Ureter (tissue), 1 donor: ENCODE results near the gene SMAD3. TPM values are rescaled to one million over a fixed set of nuclear protein-coding genes. Genes with fewer than 3 reads are reported as not detected.

Source experiments
- DNase-seq: peaks from one replicate; pipeline ENCODE4 v3.0.0-alpha.2; 2020; ENCODE audit warnings: low spot score
- total RNA-seq: library from RNA; stranded (reverse); gene quantifications from one replicate; pipeline ENCODE4 v1.2.4, GENCODE V29; 2023
- donor health status: DM: yes; HTN: yes; CAD: no.

The SMAD3 gene
- total RNA-seq, 1 donor from 2014 or later = 124 TPM

DNA sequence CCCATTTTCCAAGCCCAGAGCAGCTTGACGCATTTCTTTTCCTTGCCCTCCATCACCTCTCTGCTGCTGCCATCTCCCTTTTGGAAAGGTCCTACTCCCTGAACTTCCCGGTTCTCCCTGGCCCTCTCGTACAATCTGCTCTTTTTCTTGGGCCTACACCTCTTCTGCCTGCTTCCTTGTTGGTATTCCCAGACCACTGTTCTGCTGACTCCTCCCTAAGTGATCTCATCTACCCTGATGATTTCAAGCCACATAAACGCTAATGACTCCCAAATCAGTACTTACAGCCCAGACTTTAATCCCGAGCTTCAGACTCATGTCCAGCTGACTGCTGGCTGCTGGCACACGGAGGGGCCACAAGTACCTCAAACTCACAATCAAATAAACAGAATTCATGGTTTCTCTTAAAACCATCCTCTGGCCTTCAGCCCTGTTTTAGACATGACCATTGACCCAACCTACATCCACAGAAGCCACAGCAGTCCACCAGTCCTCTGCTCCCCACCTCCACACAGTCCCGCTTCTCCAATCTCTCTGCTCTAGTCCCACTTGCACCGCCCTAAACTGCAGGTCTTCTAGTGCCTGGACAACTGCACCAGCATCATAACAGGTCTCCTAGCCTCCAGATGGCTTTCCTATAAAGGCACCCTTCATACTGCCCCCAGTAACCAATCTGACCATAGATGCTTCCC, 131.4 kb downstream of the SMAD3 start:
- DNase-seq = no peak

DNA sequence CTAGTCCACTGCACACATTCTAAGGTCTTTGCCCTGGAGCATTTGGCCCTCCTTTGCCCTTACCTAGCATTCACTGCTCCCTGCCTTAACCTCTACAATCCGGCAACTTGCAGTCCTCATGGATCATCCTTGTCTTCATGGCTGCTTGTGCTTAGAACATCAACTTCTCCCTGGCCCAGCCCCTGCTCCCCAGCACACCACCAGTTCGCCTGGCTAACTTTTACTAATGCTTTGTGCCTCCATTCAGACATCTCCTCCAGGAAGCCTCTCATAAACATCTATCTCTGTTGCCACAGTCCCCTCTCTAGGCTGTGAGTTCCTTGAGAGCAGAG, 131.9 kb downstream of the SMAD3 start:
- DNase-seq = no peak

- DNase-seq = no peak
Measured at GRCh38 chr15:67198157-67198754, 132.9 kb downstream of the SMAD3 start.

DNA sequence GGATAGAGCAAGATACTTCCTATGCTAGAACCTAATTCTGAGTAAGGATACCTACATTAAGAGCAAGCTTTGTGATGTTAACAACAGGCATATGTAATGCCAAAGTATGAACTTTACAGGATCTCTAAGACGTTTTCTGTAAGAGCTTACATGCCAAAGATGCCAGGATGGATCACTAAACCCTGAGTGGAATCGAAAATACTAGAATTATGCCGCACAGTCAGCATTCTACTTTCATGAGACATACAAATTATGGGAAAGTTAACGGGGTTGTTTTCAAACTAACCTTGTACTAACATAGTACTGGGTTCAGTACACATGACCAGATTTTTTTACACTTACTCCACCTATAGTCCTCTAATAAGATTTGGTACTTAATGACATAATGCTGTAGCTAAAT, 134.0 kb downstream of the SMAD3 start:
- DNase-seq = no peak

- DNase-seq = no peak
Measured at GRCh38 chr15:67199881-67200763, 134.7 kb downstream of the SMAD3 start.

DNA sequence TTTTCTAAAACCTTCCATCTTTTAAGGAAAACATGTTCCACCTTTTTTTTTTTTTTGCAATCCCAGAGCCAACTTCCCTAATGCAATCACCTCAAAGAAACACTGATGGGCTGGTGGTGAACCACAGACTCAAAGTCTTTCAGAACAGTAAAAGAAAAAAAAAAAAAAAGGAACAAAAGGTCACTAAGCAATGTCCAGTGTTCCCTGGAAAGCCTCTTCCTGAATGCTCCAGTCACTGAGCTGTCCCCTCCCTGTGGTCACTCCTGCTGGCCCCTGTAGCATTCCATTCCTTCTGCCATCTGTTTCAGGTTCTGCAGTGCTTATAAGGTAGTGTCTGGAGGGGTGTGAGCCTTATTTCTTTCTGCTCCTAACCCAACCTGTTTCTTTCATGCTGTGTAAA, 135.7 kb downstream of the SMAD3 start:
- no peak for DNase-seq

GRCh38 chr15:67202091-67202490, 136.7 kb downstream of the SMAD3 start:
- DNase-seq = no peak

DNA sequence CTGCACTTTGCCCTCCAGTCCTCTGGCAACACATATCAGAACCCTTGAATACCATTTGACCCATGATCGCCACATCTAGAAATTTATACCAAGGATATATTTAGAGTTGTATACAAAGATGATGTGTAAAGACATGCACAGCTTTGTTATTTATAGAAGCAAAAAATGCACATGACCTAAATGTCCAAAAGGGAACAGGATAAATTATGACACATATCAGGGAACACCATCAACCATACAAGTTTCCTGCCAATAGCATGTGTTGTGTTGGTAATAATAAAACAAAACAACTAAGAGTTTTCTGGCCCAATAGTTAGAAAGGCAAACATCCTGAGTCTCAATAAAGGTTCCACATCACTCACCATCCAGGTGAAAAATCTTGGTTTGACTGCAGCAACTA, 137.6 kb downstream of the SMAD3 start:
- no peak for DNase-seq

DNA sequence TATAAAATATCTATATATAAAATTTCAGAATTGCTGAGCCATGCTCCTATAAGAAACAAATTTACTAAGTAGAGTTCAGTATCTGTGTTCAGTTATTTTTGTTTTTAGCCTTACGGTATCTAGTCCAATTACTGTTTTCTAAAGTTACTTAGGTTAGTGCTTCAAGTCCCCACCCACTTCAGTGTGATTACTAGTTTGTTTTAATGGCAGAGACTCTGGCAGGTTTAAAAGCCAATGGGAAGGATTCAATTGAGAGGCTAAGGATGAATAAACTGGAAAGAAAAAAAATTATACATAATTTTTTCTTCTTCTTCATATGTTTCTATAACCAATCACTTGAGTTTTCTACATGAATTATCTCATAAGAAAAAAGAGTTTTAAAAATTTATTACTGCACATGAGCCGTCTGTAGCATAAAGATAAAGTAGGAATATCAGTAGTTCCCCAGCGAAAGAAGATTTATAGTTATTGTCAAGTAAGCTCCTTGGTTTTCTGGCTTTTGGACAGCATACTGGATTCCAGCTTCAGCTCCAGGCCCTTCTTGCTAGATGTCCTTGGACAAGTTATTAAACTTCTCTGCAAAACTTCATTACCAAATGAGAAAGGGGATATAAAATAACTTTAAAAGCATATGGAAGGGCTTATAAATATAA, 142.3 kb downstream of the SMAD3 start:
- no peak for DNase-seq

GRCh38 chr15:67208396-67208795, 143.0 kb downstream of the SMAD3 start:
- DNase-seq = no peak

GRCh38 chr15:67210555-67211168, 145.3 kb downstream of the SMAD3 start:
- no peak for DNase-seq

DNA sequence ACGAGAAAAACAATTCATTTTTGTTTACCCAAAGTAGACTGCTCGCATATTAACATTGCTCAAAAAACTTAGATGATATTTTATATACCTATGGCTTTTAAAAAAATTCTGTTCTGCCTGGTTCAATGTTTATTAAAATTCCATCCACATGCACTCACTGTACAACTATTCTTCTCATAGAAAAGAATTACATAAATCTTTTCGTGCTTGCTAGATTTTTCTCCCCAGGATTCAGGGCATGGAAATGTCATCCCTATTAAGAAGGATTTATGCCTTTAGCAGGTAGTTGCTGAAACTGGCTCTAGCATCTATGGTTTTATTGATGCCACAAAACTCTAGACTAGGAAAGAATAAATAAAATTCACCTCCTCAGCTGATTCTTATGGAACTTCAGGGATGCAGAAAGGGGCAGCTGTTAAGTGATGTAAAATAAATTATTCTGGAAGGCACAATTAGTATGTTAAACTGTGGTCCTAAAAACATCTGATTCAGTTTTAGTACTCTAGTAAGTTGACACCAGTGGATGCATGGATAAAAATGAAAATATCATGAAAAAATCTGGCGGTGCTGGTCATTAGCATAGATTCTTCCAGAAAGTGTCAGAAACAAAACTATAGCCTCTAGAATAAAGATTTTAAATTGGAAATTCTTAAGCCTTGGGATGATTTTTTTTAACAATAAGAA, 147.4 kb downstream of the SMAD3 start:
- DNase-seq = no peak

- DNase-seq = no peak
Measured at GRCh38 chr15:67215102-67215501, 149.7 kb downstream of the SMAD3 start.

- DNase-seq = no peak
Measured at GRCh38 chr15:67216859-67217258, 151.5 kb downstream of the SMAD3 start.

DNA sequence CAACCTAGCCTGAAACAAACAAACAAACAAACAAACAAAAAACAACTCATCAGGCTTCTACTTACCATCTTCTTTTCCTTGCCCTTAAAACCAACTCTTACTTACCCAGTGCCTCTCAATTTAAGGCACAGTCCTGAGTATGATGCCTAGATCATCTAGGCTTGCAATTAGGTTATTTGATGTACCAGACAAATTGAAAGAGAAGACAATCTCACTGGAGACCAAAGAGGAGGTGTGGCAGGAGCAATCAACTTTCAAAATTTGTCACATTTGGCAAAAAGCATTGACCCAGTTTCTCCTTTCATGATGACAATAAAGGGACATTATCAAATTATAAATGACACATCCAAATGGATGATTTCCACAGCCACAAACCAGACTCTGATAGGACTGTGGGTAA, 153.0 kb downstream of the SMAD3 start:
- no peak for DNase-seq

GRCh38 chr15:67219288-67219687, 153.9 kb downstream of the SMAD3 start:
- no peak for DNase-seq

- no peak for DNase-seq
Measured at GRCh38 chr15:67224889-67225288, 159.5 kb downstream of the SMAD3 start.

DNA sequence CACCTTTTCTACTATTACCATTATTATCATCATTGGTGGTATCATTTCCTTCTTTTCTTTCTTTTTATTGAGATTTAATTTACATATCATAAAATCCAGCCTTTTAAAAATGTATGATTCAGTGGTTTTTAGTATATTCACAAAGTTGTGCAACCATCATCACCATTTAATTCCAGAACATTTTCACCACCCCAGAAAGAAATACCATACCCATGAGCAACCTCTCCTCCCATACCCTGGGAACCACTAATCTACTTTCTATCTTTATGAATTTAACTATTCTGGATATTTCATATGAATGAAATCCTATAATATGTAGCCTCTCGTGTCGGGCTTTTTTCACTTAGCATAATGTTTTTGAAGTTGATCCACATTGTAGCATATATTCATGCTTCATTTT, 159.9 kb downstream of the SMAD3 start:
- no peak for DNase-seq

GRCh38 chr15:67227431-67227830, 162.0 kb downstream of the SMAD3 start:
- DNase-seq = no peak

- no peak for DNase-seq
Measured at GRCh38 chr15:67227846-67228245, 162.4 kb downstream of the SMAD3 start.

DNA sequence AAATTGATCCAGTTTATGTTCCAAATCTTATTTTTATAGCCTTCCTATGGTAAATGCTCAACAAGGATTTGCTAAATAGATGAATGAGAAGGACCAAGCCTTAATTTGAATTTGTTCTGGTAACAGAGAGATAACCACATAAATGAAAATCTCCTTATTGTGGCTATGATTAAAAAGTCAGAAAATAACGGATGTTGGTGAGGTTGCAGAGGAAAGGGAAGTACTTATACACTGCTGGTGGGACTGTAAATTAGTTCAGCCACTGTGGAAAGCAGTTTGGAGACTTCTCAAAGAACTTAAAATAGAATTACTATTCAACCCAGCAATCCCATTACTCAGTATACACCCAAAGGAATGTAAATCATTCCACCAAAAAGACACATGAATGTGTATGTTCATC, 162.9 kb downstream of the SMAD3 start:
- no peak for DNase-seq
